Measurements from ENCODE around the gene FBXL17.

FBXL17 gene

GRCh38 chr5:108260117-108260857, 121.6 kb downstream of the FBXL17 start (continued):
- TF ChIP-seq ZNF692 (tag by site-specific recombination; IDR thresholded peaks at IDR 0.05): no peak
- TF ChIP-seq ZNF19 (tag by site-specific recombination; IDR thresholded peaks at IDR 0.05; ENCODE audit: low read depth): no peak
- no peak for TF ChIP-seq GLIS2 (tag by site-specific recombination; IDR thresholded peaks at IDR 0.05)
- no peak for TF ChIP-seq ZNF521 (tag by site-specific recombination; IDR thresholded peaks at IDR 0.05)
- TF ChIP-seq ZNF121 (tag by site-specific recombination; IDR thresholded peaks at IDR 0.05): no peak
- TF ChIP-seq ZNF624 (tag by site-specific recombination; IDR thresholded peaks at IDR 0.05): no peak
- TF ChIP-seq ZNF830 (tag by site-specific recombination; IDR thresholded peaks at IDR 0.05; ENCODE audit: low read depth): no peak
- TF ChIP-seq ZNF664 (tag by site-specific recombination; IDR thresholded peaks at IDR 0.05): no peak
- TF ChIP-seq ZFP69B (tag by site-specific recombination; IDR thresholded peaks at IDR 0.05): no peak
- TF ChIP-seq ZNF558 (tag by site-specific recombination; IDR thresholded peaks at IDR 0.05): no peak
- TF ChIP-seq ZNF449 (tag by site-specific recombination; IDR thresholded peaks at IDR 0.05): no peak
- TF ChIP-seq INSM2 (tag by site-specific recombination; IDR thresholded peaks at IDR 0.05): no peak
- no peak for TF ChIP-seq ZFP37 (tag by site-specific recombination; IDR thresholded peaks at IDR 0.05)
- no peak for TF ChIP-seq ZBTB1 (tag by site-specific recombination; IDR thresholded peaks at IDR 0.05)

GRCh38 chr5:108259306-108259705, 122.6 kb downstream of the FBXL17 start:
- CTCF ChIA-PET: interaction anchor here (0.6 to 5.0 kb wide), 12 partner anchors 7 to 548 kb away, joined by 3 to 73 read pairs (median 4); no protein-coding TSS in a partner anchor
- H3K36me3 ChIP-seq (ENCODE audit: control insufficient read depth in 2 of 2, insufficient read depth in 1 of 2, low read length in 2 of 2): no peaks in the 10 kb centered on the region
- H3K27ac ChIP-seq (ENCODE audit: extremely low read depth, low read depth, low read length): no peak overlapping the region
- peaks cover 14% of the 10 kb centered on the region for H3K4me1 ChIP-seq (ENCODE audit: control insufficient read depth, insufficient read depth, low read length)
- H3K9me3 ChIP-seq (ENCODE audit: control insufficient read depth, insufficient read depth, low read depth, low read length): no peaks in the 10 kb centered on the region
- no peak for TF ChIP-seq SETDB1 (IDR thresholded peaks at IDR 0.05; ENCODE audit: insufficient read length, low read length)
- no peak for TF ChIP-seq ZNF280C (tag by site-specific recombination; IDR thresholded peaks at IDR 0.05)
- no peak for TF ChIP-seq EGR2 (tag by site-specific recombination; IDR thresholded peaks at IDR 0.05; ENCODE audit: low read depth)
- TF ChIP-seq ZNF501 (tag by site-specific recombination; IDR thresholded peaks at IDR 0.05): no peak
- no peak for TF ChIP-seq TCF7L2 (IDR thresholded peaks at IDR 0.05; ENCODE audit: borderline replicate concordance, low read depth, low read length)
- no peak for TF ChIP-seq ZBTB21 (tag by site-specific recombination; IDR thresholded peaks at IDR 0.05)
- no peak for TF ChIP-seq ZNF707 (tag by site-specific recombination; IDR thresholded peaks at IDR 0.05)
- TF ChIP-seq ZNF433 (tag by site-specific recombination; IDR thresholded peaks at IDR 0.05; ENCODE audit: low read depth): no peak
- no peak for TF ChIP-seq ZNF624 (tag by site-specific recombination; IDR thresholded peaks at IDR 0.05)
- TF ChIP-seq ZNF2 (tag by site-specific recombination; IDR thresholded peaks at IDR 0.05): no peak
- no peak for TF ChIP-seq ZFP41 (tag by site-specific recombination; IDR thresholded peaks at IDR 0.05; ENCODE audit: borderline replicate concordance)
- TF ChIP-seq ZNF302 (tag by site-specific recombination; IDR thresholded peaks at IDR 0.05; ENCODE audit: low read depth): no peak
- no peak for TF ChIP-seq ZFP69B (tag by site-specific recombination; IDR thresholded peaks at IDR 0.05)
- no peak for TF ChIP-seq ZNF324 (tag by site-specific recombination; IDR thresholded peaks at IDR 0.05)
- TF ChIP-seq ZNF580 (tag by site-specific recombination; IDR thresholded peaks at IDR 0.05): no peak
- no peak for TF ChIP-seq ZNF146 (tag by site-specific recombination; IDR thresholded peaks at IDR 0.05)
- TF ChIP-seq ZEB2 (tag by site-specific recombination; IDR thresholded peaks at IDR 0.05): no peak
- TF ChIP-seq ZNF473 (tag by site-specific recombination; IDR thresholded peaks at IDR 0.05): no peak
- POLR2A ChIA-PET: no interaction called here
- no peak overlapping the region for H3K4me3 ChIP-seq (ENCODE audit: low read depth, low read length)
